WTC11 (cell line): ENCODE measurements around the gene TRIP11. TPM values are rescaled to one million over a fixed set of nuclear protein-coding genes. Genes with fewer than 3 reads are reported as not detected.

ENCODE experiments used
- ATAC-seq: fragments of 200-7000 bp; cut with Tn5 transposase; 2 replicates; pipeline ENCODE4 v1.10.0; 2021; ENCODE audit warnings: mild to moderate bottlenecking, moderate library complexity
- CTCF ChIA-PET: fragments of 300-600 bp; sonication (Branson Sonifier 250); formaldehyde crosslinking; loops from one replicate; lab custom pipeline; 2021; ENCODE audit warnings: antibody characterized with exemption; lab: Charles Lee
- POLR2A ChIA-PET: fragments of 350-600 bp; sonication (Branson Sonifier 250); formaldehyde crosslinking; loops from one replicate; lab custom pipeline; 2021; ENCODE audit warnings: antibody characterized with exemption; lab: Charles Lee
- DNase-seq: peaks from one replicate; pipeline ENCODE4 v3.0.0; 2021; ENCODE audit warnings: low spot score
- H3K27ac Mint-ChIP-seq: 2 replicates; pipeline ENCODE4 v1.8.0; 2021; ENCODE audit warnings: mixed read lengths
- H3K27me3 Mint-ChIP-seq: 2 replicates; pipeline ENCODE4 v1.8.0; 2021; ENCODE audit warnings: low read depth, mild to moderate bottlenecking, moderate library complexity, mixed read lengths
- H3K36me3 Mint-ChIP-seq: 2 replicates; pipeline ENCODE4 v1.8.0; 2021; ENCODE audit warnings: mixed read lengths
- H3K4me1 Mint-ChIP-seq: 2 replicates; pipeline ENCODE4 v1.8.0; 2022; ENCODE audit warnings: mixed read lengths
- H3K4me3 Mint-ChIP-seq: 2 replicates; pipeline ENCODE4 v1.8.0; 2021; ENCODE audit warnings: mild to moderate bottlenecking, moderate library complexity, mixed read lengths
- H3K9me3 Mint-ChIP-seq: 2 replicates; pipeline ENCODE4 v1.8.0; 2021; ENCODE audit warnings: mixed read lengths
- CREB1 ChIP-seq: sonication (generic); formaldehyde crosslinking; IDR thresholded peaks from 2 replicates; pipeline ENCODE4 v1.8.0; 2023; ENCODE audit warnings: mild to moderate bottlenecking, missing genetic modification reagents
- ETV6 ChIP-seq: sonication (generic); formaldehyde crosslinking; IDR thresholded peaks from 2 replicates; pipeline ENCODE4 v1.8.1; 2022; ENCODE audit warnings: mild to moderate bottlenecking, missing genetic modification reagents
- NFYB ChIP-seq: sonication (generic); formaldehyde crosslinking; conservative IDR thresholded peaks from 2 replicates; pipeline ENCODE4 v1.8.0; 2022; ENCODE audit warnings: low read depth, missing genetic modification reagents
- SMAD4 ChIP-seq: sonication (generic); formaldehyde crosslinking; IDR thresholded peaks from 2 replicates; pipeline ENCODE4 v1.8.0; 2022; ENCODE audit warnings: mild to moderate bottlenecking, missing genetic modification reagents
- TCF7 ChIP-seq: sonication (generic); formaldehyde crosslinking; IDR thresholded peaks from 2 replicates; pipeline ENCODE4 v1.8.0; 2022; ENCODE audit warnings: mild to moderate bottlenecking, low read depth, missing genetic modification reagents, moderate library complexity
- ZNF138 ChIP-seq: sonication (generic); formaldehyde crosslinking; conservative IDR thresholded peaks from 2 replicates; pipeline ENCODE4 v1.8.1; 2022; ENCODE audit warnings: mild to moderate bottlenecking, moderate library complexity, missing genetic modification reagents
- total RNA-seq: library from RNA; stranded (reverse); gene quantifications from 3 replicates; pipeline ENCODE4 v1.2.3, GENCODE V29; 2021

The TRIP11 gene
- total RNA-seq, 1 experiment from 2014 or later, result 34.4 TPM

GRCh38 chr14:91920526-91920925 lies 119.3 kb downstream of the TRIP11 start:
- CTCF ChIA-PET, result interaction anchor here (1.5 kb wide), 1 partner anchor 9 kb away, joined by 9 read pairs; no protein-coding TSS in a partner anchor
- ATAC-seq, result no peak
- no peak for DNase-seq
- Mint-ChIP-seq H3K9me3 (peaks cover 4% of the 10 kb centered on the region), H3K4me1 (no peaks in the 10 kb centered on the region), H3K4me3 (no peak overlapping the region), H3K36me3 (no peaks in the 10 kb centered on the region; the same call in 1 of the 2 replicates), H3K27me3 (no peaks in the 10 kb centered on the region), H3K27ac (no peak overlapping the region)
- POLR2A ChIA-PET, result no interaction called here
- no peak for TF ChIP-seq CREB1 (CRISPR knock-in tag)

- Mint-ChIP-seq H3K36me3 (no peaks in the 10 kb centered on the region; the same call in 1 of the 2 replicates), H3K27me3 (no peaks in the 10 kb centered on the region), H3K27ac (no peak overlapping the region), H3K4me3 (no peak overlapping the region), H3K4me1 (no peaks in the 10 kb centered on the region), H3K9me3 (peaks cover 4% of the 10 kb centered on the region)
- TF ChIP-seq NFYB (CRISPR knock-in tag), result no peak
- TF ChIP-seq ZNF138 (CRISPR knock-in tag), result no peak
- ChIA-PET CTCF (no interaction called here), POLR2A (no interaction called here)
- ATAC-seq (no peak), DNase-seq (no peak)
Measured at GRCh38 chr14:91919814-91920213, 120.0 kb downstream of the TRIP11 start.

- DNase-seq (no peak), ATAC-seq (no peak)
- no peaks in the 10 kb centered on the region for H3K4me1 Mint-ChIP-seq
- H3K9me3 Mint-ChIP-seq, result peaks cover 4% of the 10 kb centered on the region
- no peaks in the 10 kb centered on the region; the same call in 1 of the 2 replicates for H3K36me3 Mint-ChIP-seq
- CTCF ChIA-PET, result no interaction called here
- H3K4me3 Mint-ChIP-seq, result no peak overlapping the region
- no peaks in the 10 kb centered on the region; the same call in 1 of the 2 replicates for H3K27me3 Mint-ChIP-seq
- TF ChIP-seq SMAD4 (CRISPR knock-in tag) (no peak), ETV6 (CRISPR knock-in tag) (no peak), TCF7 (CRISPR knock-in tag) (no peak)
- POLR2A ChIA-PET, result interaction anchor here (0.7 kb wide), 1 partner anchor 392 kb away, joined by 5 read pairs; no protein-coding TSS in a partner anchor
- H3K27ac Mint-ChIP-seq, result no peak overlapping the region
Measured at GRCh38 chr14:91918186-91918883, 121.5 kb downstream of the TRIP11 start.

Other genes starting within 250 kb of the TRIP11 start
- gene TC2N, start 172.5 kb downstream of the TRIP11 start, total RNA-seq, result 29.3 to 33.0 TPM (median 29.6 TPM) in 3 replicates
- gene FBLN5, start 92.4 kb downstream of the TRIP11 start, total RNA-seq, result 2.7 to 4.0 TPM (median 3.6 TPM) in 3 replicates
- 33.1 to 37.1 TPM (median 33.1 TPM) in 3 replicates for gene ATXN3, start 66.5 kb upstream of the TRIP11 start, total RNA-seq
- 114 to 121 TPM (median 116 TPM) in 3 replicates for gene NDUFB1, start 81.6 kb upstream of the TRIP11 start, total RNA-seq
- 102 to 109 TPM (median 109 TPM) in 3 replicates for gene CPSF2, start 81.9 kb upstream of the TRIP11 start, total RNA-seq